H9 (cell line): Measurements from ENCODE around the gene MTRF1. TPM values are rescaled to one million over a fixed set of nuclear protein-coding genes. Genes with fewer than 3 reads are reported as not detected.

ENCODE experiments used
- DNase-seq: peaks from one replicate; pipeline ENCODE4 v3.0.0-alpha.2; 2017
- H2AFZ ChIP-seq: one replicate; pipeline ENCODE4 v1.6.1; 2013; ENCODE audit warnings: mild to moderate bottlenecking, low read length, control low read depth, moderate library complexity
- H2AK5ac ChIP-seq: 2 replicates; pipeline ENCODE4 v1.6.1; 2013; ENCODE audit warnings: low read length, control low read depth, mixed read lengths; ENCODE audit not compliant: insufficient read length
- H2BK120ac ChIP-seq: one replicate; pipeline ENCODE4 v1.6.1; 2013; ENCODE audit warnings: low read depth, mild to moderate bottlenecking, low read length, control low read depth, inconsistent platforms; ENCODE audit not compliant: poor library complexity, severe bottlenecking
- H2BK12ac ChIP-seq: 2 replicates; pipeline ENCODE4 v1.6.1; 2013; ENCODE audit warnings: low read length, control low read depth, mixed read lengths, low read depth; ENCODE audit not compliant: insufficient read length
- H2BK15ac ChIP-seq: 2 replicates; pipeline ENCODE4 v1.6.1; 2013; ENCODE audit warnings: low read depth, low read length, control low read depth
- H2BK20ac ChIP-seq: one replicate; pipeline ENCODE4 v1.6.1; 2013; ENCODE audit warnings: low read depth, mild to moderate bottlenecking, low read length, control low read depth, inconsistent platforms; ENCODE audit not compliant: poor library complexity, severe bottlenecking
- H2BK5ac ChIP-seq: 2 replicates; pipeline ENCODE4 v1.6.1; 2013; ENCODE audit warnings: low read length, control low read depth, mixed read lengths; ENCODE audit not compliant: insufficient read length
- H3K14ac ChIP-seq: 2 replicates; pipeline ENCODE4 v1.6.1; 2013; ENCODE audit warnings: low read length, control low read depth; ENCODE audit not compliant: insufficient read depth
- H3K18ac ChIP-seq: 2 replicates; pipeline ENCODE4 v1.6.1; 2013; ENCODE audit warnings: low read depth, mild to moderate bottlenecking, mixed read lengths, low read length, control low read depth; ENCODE audit not compliant: insufficient read length
- H3K23ac ChIP-seq: 2 replicates; pipeline ENCODE4 v1.6.1; 2013; ENCODE audit warnings: low read length, control low read depth, mixed read lengths, low read depth; ENCODE audit not compliant: insufficient read length
- H3K23me2 ChIP-seq: 2 replicates; pipeline ENCODE4 v1.6.1; 2013; ENCODE audit warnings: low read depth, mild to moderate bottlenecking, mixed read lengths, low read length, control low read depth; ENCODE audit not compliant: insufficient read length, poor library complexity, severe bottlenecking
- H3K27ac ChIP-seq: 2 replicates; pipeline ENCODE4 v1.5.1; 2013; ENCODE audit warnings: low read length, control low read depth, mixed read lengths, low read depth; ENCODE audit not compliant: insufficient read length
- H3K27me3 ChIP-seq: 2 replicates; pipeline ENCODE4 v1.6.1; 2013; ENCODE audit warnings: low read length, control low read depth, inconsistent platforms; ENCODE audit not compliant: insufficient read depth
- H3K4ac ChIP-seq: 2 replicates; pipeline ENCODE4 v1.6.1; 2013; ENCODE audit warnings: low read depth, mild to moderate bottlenecking, control low read depth, inconsistent platforms, low read length, moderate library complexity
- H3K4me1 ChIP-seq: 2 replicates; pipeline ENCODE4 v1.6.1; 2013; ENCODE audit warnings: low read length, control low read depth, inconsistent platforms; ENCODE audit not compliant: insufficient read depth
- H3K4me2 ChIP-seq: 2 replicates; pipeline ENCODE4 v1.6.1; 2013; ENCODE audit warnings: low read length, control low read depth, mixed read lengths; ENCODE audit not compliant: insufficient read length, insufficient read depth
- H3K56ac ChIP-seq: 2 replicates; pipeline ENCODE4 v1.6.1; 2013; ENCODE audit warnings: low read depth, mild to moderate bottlenecking, mixed read lengths, low read length, control low read depth; ENCODE audit not compliant: insufficient read length
- H3K79me1 ChIP-seq: 2 replicates; pipeline ENCODE4 v1.6.1; 2013; ENCODE audit warnings: low read depth, mild to moderate bottlenecking, moderate library complexity, low read length, control low read depth, inconsistent platforms; ENCODE audit not compliant: insufficient read depth, poor library complexity, severe bottlenecking
- H3K79me2 ChIP-seq: 2 replicates; pipeline ENCODE4 v1.6.1; 2013; ENCODE audit warnings: low read length, control low read depth, inconsistent platforms; ENCODE audit not compliant: insufficient read depth
- H3K9ac ChIP-seq: 2 replicates; pipeline ENCODE4 v1.6.1; 2013; ENCODE audit warnings: low read length, control low read depth, mixed read lengths; ENCODE audit not compliant: insufficient read length; ENCODE audit errors: extremely low read depth
- H3K9me3 ChIP-seq: one replicate; pipeline ENCODE4 v1.6.1; 2013; ENCODE audit warnings: low read depth, low read length, inconsistent platforms; ENCODE audit not compliant: control insufficient read depth
- H3T11ph ChIP-seq: one replicate; pipeline ENCODE4 v1.6.1; 2013; ENCODE audit warnings: mild to moderate bottlenecking, low read length, control low read depth, inconsistent platforms
- H4K20me1 ChIP-seq: one replicate; pipeline ENCODE4 v1.6.1; 2013; ENCODE audit not compliant: control insufficient read depth, insufficient read length, insufficient read depth
- H4K5ac ChIP-seq: 2 replicates; pipeline ENCODE4 v1.6.1; 2013; ENCODE audit warnings: low read depth, mild to moderate bottlenecking, mixed read lengths, low read length, control low read depth; ENCODE audit not compliant: insufficient read length
- H4K8ac ChIP-seq: replicated peaks from 2 replicates; pipeline ENCODE4 v1.6.1; 2013; ENCODE audit warnings: low read length, control low read depth, mixed read lengths, low read depth; ENCODE audit not compliant: insufficient read length
- H4K91ac ChIP-seq: 2 replicates; pipeline ENCODE4 v1.6.1; 2013; ENCODE audit warnings: low read depth, mild to moderate bottlenecking, moderate library complexity, mixed read lengths, low read length, control low read depth; ENCODE audit not compliant: insufficient read length
- H3K27ac Mint-ChIP-seq, 3 experiments: 2 replicates in 2 of 3; 3 replicates in 1 of 3; pipeline ENCODE4 v1.8.0; 2020 to 2021; ENCODE audit warnings: mixed read lengths in 3 of 3, mild to moderate bottlenecking in 1 of 3, moderate library complexity in 1 of 3
- H3K27me3 Mint-ChIP-seq: 2 replicates; pipeline ENCODE4 v1.8.0; 2021; ENCODE audit warnings: low read depth, mild to moderate bottlenecking, moderate library complexity, mixed read lengths
- H3K36me3 Mint-ChIP-seq, 3 experiments: 2 replicates in 2 of 3; 3 replicates in 1 of 3; pipeline ENCODE4 v1.8.0; 2020 to 2021; ENCODE audit warnings: low read depth in 3 of 3, mixed read lengths in 3 of 3; ENCODE audit not compliant: insufficient read depth in 1 of 3
- H3K4me1 Mint-ChIP-seq, 2 experiments: 2 replicates each; pipeline ENCODE4 v1.8.0; 2020; ENCODE audit warnings: mixed read lengths in 2 of 2
- H3K4me3 Mint-ChIP-seq, 2 experiments: 2 replicates in 1 of 2; 3 replicates in 1 of 2; pipeline ENCODE4 v1.8.0; 2020 to 2021; ENCODE audit warnings: mild to moderate bottlenecking in 2 of 2, mixed read lengths in 2 of 2, moderate library complexity in 1 of 2
- H3K9me3 Mint-ChIP-seq, 2 experiments: 2 replicates in 1 of 2; 3 replicates in 1 of 2; pipeline ENCODE4 v1.8.0; 2020; ENCODE audit warnings: mild to moderate bottlenecking in 2 of 2, mixed read lengths in 2 of 2, moderate library complexity in 1 of 2
- WGBS: extraction: QIAGEN DNeasy Blood & Tissue Kit; methylation state at CpG from one replicate; pipeline ENCODE4 v1.1.7; 2013; ENCODE audit warnings: missing lambda C conversion rate, low lambda C conversion rate, mixed read lengths; ENCODE audit not compliant: insufficient read length; ENCODE audit errors: extremely low coverage; 5-methylcytosine and 5-hydroxymethylcytosine counted together
- total RNA-seq: library from RNA; stranded (reverse); gene quantifications from 2 replicates; pipeline ENCODE4 v1.2.1, GENCODE V29; 2021
- TF ChIP-seq, protein P1 (sequence below): fragments of 200-600 bp; sonication (generic); conservative IDR thresholded peaks from 3 replicates; pipeline ENCODE4 v1.8.0; 2021; ENCODE audit warnings: antibody characterized with exemption, mild to moderate bottlenecking

MTRF1 gene
- total RNA-seq, 1 experiment from 2014 or later = 16.2 TPM

GRCh38 chr13:41246969-41247680 is 16.3 kb downstream of the MTRF1 start:
- no peak overlapping the region for H2BK15ac ChIP-seq
- H2BK5ac ChIP-seq = no peak overlapping the region
- H3K27ac ChIP-seq = no peak overlapping the region
- Mint-ChIP-seq H3K9me3 (no peaks in the 10 kb centered on the region), H3K4me3 (no peak overlapping the region), H3K27me3 (no peaks in the 10 kb centered on the region), H3K36me3 (peaks cover 10 to 28% (median 26%) of the 10 kb centered on the region in 3 experiments; a peak in 5 of 7 replicates), H3K4me1 (no peaks in the 10 kb centered on the region), H3K27ac (no peak overlapping the region)
- no peak for DNase-seq
- no peak overlapping the region for H3K9ac ChIP-seq
- H2AFZ ChIP-seq = no peak overlapping the region
- no peak overlapping the region for H4K91ac ChIP-seq
- H3K4me2 ChIP-seq = no peak overlapping the region
- H4K8ac ChIP-seq = no peak overlapping the region
- no peaks in the 10 kb centered on the region for H3K79me1 ChIP-seq
- no peak overlapping the region for H3K56ac ChIP-seq
- no peak overlapping the region for H2AK5ac ChIP-seq
- no peak overlapping the region for H3T11ph ChIP-seq
- no peaks in the 10 kb centered on the region for H3K4me1 ChIP-seq
- H3K27me3 ChIP-seq = no peaks in the 10 kb centered on the region
- no CpG with 5 or more reads among the region's 8 CpGs for WGBS
- TF ChIP-seq, protein P1, sequence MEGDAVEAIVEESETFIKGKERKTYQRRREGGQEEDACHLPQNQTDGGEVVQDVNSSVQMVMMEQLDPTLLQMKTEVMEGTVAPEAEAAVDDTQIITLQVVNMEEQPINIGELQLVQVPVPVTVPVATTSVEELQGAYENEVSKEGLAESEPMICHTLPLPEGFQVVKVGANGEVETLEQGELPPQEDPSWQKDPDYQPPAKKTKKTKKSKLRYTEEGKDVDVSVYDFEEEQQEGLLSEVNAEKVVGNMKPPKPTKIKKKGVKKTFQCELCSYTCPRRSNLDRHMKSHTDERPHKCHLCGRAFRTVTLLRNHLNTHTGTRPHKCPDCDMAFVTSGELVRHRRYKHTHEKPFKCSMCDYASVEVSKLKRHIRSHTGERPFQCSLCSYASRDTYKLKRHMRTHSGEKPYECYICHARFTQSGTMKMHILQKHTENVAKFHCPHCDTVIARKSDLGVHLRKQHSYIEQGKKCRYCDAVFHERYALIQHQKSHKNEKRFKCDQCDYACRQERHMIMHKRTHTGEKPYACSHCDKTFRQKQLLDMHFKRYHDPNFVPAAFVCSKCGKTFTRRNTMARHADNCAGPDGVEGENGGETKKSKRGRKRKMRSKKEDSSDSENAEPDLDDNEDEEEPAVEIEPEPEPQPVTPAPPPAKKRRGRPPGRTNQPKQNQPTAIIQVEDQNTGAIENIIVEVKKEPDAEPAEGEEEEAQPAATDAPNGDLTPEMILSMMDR = no peak
- H3K9me3 ChIP-seq = no peaks in the 10 kb centered on the region
- no peaks in the 10 kb centered on the region for H4K20me1 ChIP-seq
- H3K14ac ChIP-seq = no peak overlapping the region
- H3K4ac ChIP-seq = no peak overlapping the region
- no peak overlapping the region for H4K5ac ChIP-seq
- no peaks in the 10 kb centered on the region for H3K79me2 ChIP-seq
- no peak overlapping the region for H2BK12ac ChIP-seq
- no peak overlapping the region for H3K18ac ChIP-seq
- no peak overlapping the region for H2BK120ac ChIP-seq
- H2BK20ac ChIP-seq = no peak overlapping the region
- no peaks in the 10 kb centered on the region for H3K23me2 ChIP-seq
- no peak overlapping the region for H3K23ac ChIP-seq
